ENCODE measurements around the gene GRIN2C. TPM values are rescaled to one million over a fixed set of nuclear protein-coding genes. Genes with fewer than 3 reads are reported as not detected.

GRIN2C gene
- total and polyA plus RNA-seq, 9 of the 15 experiments (the other 6 are each of a cell fraction or from before 2014, with no cell fraction given), result under 0.01 to 0.33 (median 0.10) TPM; not detected in 2

DNA sequence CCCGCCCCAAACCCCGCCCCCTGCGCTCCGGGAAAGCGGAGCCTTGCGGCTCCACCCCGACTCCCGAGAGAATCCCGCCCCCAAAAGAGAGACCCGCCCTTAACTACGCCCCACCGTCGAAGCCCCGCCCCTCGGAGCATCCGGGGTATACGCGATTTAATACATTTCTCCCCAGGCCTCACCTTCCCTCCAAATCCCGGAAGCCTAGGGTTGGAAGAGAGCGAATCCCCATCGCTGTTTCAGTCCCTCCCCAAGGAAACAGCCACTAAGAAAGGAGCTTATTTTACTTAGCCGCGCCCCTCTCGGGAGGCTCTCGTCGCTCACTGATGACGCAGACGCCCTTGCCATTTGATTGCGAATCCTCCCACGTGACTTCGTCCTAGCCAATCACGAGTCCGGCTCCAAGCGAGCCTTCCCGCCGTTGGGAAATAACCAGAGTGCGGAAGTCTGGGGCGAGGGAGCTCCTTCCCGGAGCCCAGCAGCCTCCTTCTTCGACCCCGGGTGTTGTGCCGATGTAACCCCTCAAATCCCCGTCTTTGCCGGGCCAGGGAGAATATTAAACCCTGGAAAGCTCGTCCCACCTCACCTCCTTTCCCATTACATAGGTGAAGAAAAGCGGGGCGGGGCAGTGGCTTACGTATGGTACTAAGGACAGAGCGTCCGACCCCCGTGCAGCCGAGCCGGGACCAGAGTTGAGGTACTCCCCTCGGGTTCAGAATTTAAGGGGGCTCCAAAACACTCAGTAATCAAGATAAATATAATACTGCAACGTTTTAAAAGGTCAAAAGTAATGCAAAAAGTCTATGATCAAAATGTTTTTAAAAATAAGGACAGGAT lies 13.6 kb upstream of the GRIN2C start (continued):
- TF ChIP-seq, protein P1, sequence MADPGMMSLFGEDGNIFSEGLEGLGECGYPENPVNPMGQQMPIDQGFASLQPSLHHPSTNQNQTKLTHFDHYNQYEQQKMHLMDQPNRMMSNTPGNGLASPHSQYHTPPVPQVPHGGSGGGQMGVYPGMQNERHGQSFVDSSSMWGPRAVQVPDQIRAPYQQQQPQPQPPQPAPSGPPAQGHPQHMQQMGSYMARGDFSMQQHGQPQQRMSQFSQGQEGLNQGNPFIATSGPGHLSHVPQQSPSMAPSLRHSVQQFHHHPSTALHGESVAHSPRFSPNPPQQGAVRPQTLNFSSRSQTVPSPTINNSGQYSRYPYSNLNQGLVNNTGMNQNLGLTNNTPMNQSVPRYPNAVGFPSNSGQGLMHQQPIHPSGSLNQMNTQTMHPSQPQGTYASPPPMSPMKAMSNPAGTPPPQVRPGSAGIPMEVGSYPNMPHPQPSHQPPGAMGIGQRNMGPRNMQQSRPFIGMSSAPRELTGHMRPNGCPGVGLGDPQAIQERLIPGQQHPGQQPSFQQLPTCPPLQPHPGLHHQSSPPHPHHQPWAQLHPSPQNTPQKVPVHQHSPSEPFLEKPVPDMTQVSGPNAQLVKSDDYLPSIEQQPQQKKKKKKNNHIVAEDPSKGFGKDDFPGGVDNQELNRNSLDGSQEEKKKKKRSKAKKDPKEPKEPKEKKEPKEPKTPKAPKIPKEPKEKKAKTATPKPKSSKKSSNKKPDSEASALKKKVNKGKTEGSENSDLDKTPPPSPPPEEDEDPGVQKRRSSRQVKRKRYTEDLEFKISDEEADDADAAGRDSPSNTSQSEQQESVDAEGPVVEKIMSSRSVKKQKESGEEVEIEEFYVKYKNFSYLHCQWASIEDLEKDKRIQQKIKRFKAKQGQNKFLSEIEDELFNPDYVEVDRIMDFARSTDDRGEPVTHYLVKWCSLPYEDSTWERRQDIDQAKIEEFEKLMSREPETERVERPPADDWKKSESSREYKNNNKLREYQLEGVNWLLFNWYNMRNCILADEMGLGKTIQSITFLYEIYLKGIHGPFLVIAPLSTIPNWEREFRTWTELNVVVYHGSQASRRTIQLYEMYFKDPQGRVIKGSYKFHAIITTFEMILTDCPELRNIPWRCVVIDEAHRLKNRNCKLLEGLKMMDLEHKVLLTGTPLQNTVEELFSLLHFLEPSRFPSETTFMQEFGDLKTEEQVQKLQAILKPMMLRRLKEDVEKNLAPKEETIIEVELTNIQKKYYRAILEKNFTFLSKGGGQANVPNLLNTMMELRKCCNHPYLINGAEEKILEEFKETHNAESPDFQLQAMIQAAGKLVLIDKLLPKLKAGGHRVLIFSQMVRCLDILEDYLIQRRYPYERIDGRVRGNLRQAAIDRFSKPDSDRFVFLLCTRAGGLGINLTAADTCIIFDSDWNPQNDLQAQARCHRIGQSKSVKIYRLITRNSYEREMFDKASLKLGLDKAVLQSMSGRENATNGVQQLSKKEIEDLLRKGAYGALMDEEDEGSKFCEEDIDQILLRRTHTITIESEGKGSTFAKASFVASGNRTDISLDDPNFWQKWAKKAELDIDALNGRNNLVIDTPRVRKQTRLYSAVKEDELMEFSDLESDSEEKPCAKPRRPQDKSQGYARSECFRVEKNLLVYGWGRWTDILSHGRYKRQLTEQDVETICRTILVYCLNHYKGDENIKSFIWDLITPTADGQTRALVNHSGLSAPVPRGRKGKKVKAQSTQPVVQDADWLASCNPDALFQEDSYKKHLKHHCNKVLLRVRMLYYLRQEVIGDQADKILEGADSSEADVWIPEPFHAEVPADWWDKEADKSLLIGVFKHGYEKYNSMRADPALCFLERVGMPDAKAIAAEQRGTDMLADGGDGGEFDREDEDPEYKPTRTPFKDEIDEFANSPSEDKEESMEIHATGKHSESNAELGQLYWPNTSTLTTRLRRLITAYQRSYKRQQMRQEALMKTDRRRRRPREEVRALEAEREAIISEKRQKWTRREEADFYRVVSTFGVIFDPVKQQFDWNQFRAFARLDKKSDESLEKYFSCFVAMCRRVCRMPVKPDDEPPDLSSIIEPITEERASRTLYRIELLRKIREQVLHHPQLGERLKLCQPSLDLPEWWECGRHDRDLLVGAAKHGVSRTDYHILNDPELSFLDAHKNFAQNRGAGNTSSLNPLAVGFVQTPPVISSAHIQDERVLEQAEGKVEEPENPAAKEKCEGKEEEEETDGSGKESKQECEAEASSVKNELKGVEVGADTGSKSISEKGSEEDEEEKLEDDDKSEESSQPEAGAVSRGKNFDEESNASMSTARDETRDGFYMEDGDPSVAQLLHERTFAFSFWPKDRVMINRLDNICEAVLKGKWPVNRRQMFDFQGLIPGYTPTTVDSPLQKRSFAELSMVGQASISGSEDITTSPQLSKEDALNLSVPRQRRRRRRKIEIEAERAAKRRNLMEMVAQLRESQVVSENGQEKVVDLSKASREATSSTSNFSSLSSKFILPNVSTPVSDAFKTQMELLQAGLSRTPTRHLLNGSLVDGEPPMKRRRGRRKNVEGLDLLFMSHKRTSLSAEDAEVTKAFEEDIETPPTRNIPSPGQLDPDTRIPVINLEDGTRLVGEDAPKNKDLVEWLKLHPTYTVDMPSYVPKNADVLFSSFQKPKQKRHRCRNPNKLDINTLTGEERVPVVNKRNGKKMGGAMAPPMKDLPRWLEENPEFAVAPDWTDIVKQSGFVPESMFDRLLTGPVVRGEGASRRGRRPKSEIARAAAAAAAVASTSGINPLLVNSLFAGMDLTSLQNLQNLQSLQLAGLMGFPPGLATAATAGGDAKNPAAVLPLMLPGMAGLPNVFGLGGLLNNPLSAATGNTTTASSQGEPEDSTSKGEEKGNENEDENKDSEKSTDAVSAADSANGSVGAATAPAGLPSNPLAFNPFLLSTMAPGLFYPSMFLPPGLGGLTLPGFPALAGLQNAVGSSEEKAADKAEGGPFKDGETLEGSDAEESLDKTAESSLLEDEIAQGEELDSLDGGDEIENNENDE (IDR thresholded peaks at IDR 0.05; ENCODE audit: low read depth, low read length), result no peak
- 0 out of 2 replicates have a peak, but pooled peaks have one; percentile 46 for TF ChIP-seq JUN (IDR thresholded peaks at IDR 0.05; ENCODE audit: borderline replicate concordance, low read depth, low read length)
- no peak for TF ChIP-seq JUN (CRISPR knock-in tag; IDR thresholded peaks at IDR 0.05; ENCODE audit: borderline replicate concordance)
- peak in 1 of 2 experiments; percentile 30; a peak in 2 of 4 replicates for TF ChIP-seq RAD21 (CRISPR knock-in tag; conservative IDR thresholded peaks at IDR 0.05 in 1 of 2, IDR thresholded peaks at IDR 0.05 in 1 of 2)
- peak in 1 of 2 experiments; percentile 74; a peak in 1 of 4 replicates for TF ChIP-seq CSDE1 (IDR thresholded peaks at IDR 0.05)
- no peak for TF ChIP-seq NFATC3 (IDR thresholded peaks at IDR 0.05)
- peak; percentile 62 for TF ChIP-seq ETV1 (tag; conservative IDR thresholded peaks at IDR 0.05; ENCODE audit: low read depth)
- TF ChIP-seq, protein P2, sequence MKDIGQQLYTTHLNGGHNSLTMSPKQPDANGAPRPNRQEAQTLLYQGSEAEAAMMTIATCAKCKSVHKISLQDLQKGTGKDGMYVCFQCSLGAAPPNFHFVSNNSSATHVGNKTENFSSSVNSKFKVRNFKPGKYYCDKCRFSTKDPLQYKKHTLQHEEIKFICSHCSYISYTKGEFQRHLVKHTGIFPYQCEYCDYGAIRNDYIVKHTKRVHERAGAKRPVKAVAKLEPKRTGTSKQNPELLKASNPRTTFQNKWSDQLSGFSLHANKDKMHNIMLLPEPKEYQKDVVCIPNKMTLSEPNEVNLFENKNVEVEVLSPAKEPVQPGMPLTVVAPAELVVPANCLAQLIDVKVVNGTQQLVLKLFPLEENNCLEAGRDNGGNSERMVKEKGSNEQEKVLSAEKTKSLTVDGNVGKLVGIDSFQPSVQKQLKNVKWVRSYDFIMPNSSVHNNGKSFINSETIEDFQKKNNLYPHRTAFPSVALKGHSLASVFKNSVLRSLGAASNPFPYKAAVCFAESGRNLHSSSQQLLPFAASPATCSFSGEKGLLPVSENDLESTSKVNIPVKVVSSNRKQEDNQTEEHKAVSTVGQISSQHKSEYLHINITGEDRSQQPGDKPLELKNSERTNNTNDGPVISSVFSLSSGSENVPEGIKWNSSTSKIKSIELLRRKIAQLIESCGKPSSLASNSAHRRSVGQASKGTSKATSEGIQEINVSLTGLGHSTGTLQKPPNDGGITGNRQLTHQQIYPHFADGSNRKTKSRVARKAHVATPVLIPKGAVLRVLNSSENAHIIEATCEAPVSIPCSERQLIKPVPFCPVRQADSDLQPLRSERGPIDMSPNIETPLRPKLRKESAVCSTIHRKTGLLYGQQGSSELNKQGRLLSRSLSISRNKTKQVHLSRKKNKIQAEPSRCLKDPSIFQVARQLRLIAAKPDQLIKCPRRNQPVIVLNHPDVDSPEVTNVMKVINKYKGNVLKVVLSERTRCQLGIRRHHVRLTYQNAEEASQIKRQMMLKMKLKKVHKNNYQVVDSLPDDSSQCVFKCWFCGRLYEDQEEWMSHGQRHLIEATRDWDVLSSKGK (CRISPR knock-in tag; IDR thresholded peaks at IDR 0.05), result 0 out of 2 replicates have a peak, but pooled peaks have one; percentile 49
- peak in 1 of 3 experiments; percentile 71 for TF ChIP-seq YY1 (IDR thresholded peaks at IDR 0.05; ENCODE audit: borderline replicate concordance in 1 of 3, control insufficient read depth in 1 of 3, extremely low read depth in 1 of 3, insufficient read depth in 3 of 3, insufficient read length in 1 of 3, insufficient replicate concordance in 2 of 3, low read depth in 1 of 3, low read length in 2 of 3)
- TF ChIP-seq XRCC3 (IDR thresholded peaks at IDR 0.05), result no peak

Measured in K562 (cell line).